OCI-LY3 (cell line): ENCODE results near the gene HAO2.

ENCODE experiments used
- H2AFZ ChIP-seq: fragments of 200-600, 300-600 bp; shearing (Covaris generic); 2 replicates; pipeline ENCODE4 v1.6.0; 2014; ENCODE audit warnings: antibody characterized with exemption, low read depth, low read length
- H3K27ac ChIP-seq: fragments of 200-600, 300-600 bp; sonication (generic); 2 replicates; pipeline ENCODE4 v1.5.1; 2014; ENCODE audit warnings: mild to moderate bottlenecking, low read length, moderate library complexity, mixed read lengths
- H3K27me3 ChIP-seq: fragments of 200-600, 300-600 bp; sonication (generic); 2 replicates; pipeline ENCODE4 v1.6.1; 2014; ENCODE audit warnings: low read depth, low read length, mixed read lengths
- H3K36me3 ChIP-seq: fragments of 200-600, 300-600 bp; sonication (generic); replicated peaks from 2 replicates; pipeline ENCODE3; 2014; ENCODE audit warnings: low read depth, low read length, mixed read lengths
- H3K4me1 ChIP-seq: fragments of 300-600, 200-600 bp; sonication (generic); 2 replicates; pipeline ENCODE4 v1.6.1; 2014; ENCODE audit warnings: low read length, mixed read lengths
- H3K4me2 ChIP-seq: fragments of 200-600, 300-600 bp; sonication (generic); 2 replicates; pipeline ENCODE4 v1.6.1; 2014; ENCODE audit warnings: low read length, mixed read lengths
- H3K4me3 ChIP-seq: fragments of 300-600, 200-600 bp; sonication (generic); 2 replicates; pipeline ENCODE4 v1.5.1; 2014; ENCODE audit warnings: antibody characterized with exemption, mild to moderate bottlenecking, low read length, moderate library complexity
- H3K79me2 ChIP-seq: fragments of 300-600, 200-600 bp; shearing (Covaris generic); 2 replicates; pipeline ENCODE4 v1.6.1; 2014; ENCODE audit warnings: mild to moderate bottlenecking, low read length, mixed read lengths
- H3K9ac ChIP-seq: fragments of 300-600, 200-600 bp; shearing (Covaris generic); 2 replicates; pipeline ENCODE4 v1.6.0; 2014; ENCODE audit warnings: mild to moderate bottlenecking, low read length, moderate library complexity
- H3K9me3 ChIP-seq: fragments of 200-600, 300-600 bp; shearing (Covaris generic); 2 replicates; pipeline ENCODE4 v1.6.1; 2014; ENCODE audit warnings: low read length, mixed read lengths; ENCODE audit not compliant: insufficient read depth
- H4K20me1 ChIP-seq: fragments of 200-600, 300-600 bp; sonication (generic); 2 replicates; pipeline ENCODE4 v1.6.1; 2016; ENCODE audit warnings: low read length, mixed read lengths; ENCODE audit not compliant: insufficient read depth
- CTCF ChIP-seq: fragments of 200-600, 300-600 bp; sonication (generic); IDR thresholded peaks from 2 replicates; pipeline ENCODE4 v1.5.1; 2014; ENCODE audit warnings: antibody characterized with exemption, low read length, low read depth
- EZH2phosphoT487 ChIP-seq: fragments of 200-600 bp; shearing (Covaris generic); IDR thresholded peaks from 2 replicates; pipeline ENCODE4 v1.6.1; 2018; ENCODE audit warnings: antibody characterized with exemption, mixed run types, low read depth

The HAO2 gene

GRCh38 chr1:119368554-119368953, at the start of gene HAO2:
Gene HAO2 (plus strand): TSS chr1:119368785. CDS start chr1:119381086, 12,301 bp downstream.
- Histone ChIP-seq H3K9ac (no peak within 1 kb of the TSS), H4K20me1 (no peaks in the 10 kb centered on the region), H3K79me2 (no peaks in the 10 kb centered on the region), H3K4me3 (peak within 1 kb of the TSS; percentile 17; the same call in 1 of the 2 replicates), H3K27me3 (peaks cover 30% of the 10 kb centered on the region), H3K27ac (no peak within 1 kb of the TSS), H3K4me2 (peak within 1 kb of the TSS; percentile 34; the same call in 1 of the 2 replicates), H3K4me1 (no peaks in the 10 kb centered on the region), H3K36me3 (no peaks in the 10 kb centered on the region), H3K9me3 (no peaks in the 10 kb centered on the region), H2AFZ (no peak within 1 kb of the TSS)
- TF ChIP-seq CTCF = no peak
- no peak for TF ChIP-seq EZH2phosphoT487

GRCh38 chr1:119320100-119320499, 48.5 kb upstream of the HAO2 start:
- TF ChIP-seq CTCF (no peak), EZH2phosphoT487 (no peak)
- Histone ChIP-seq H2AFZ (no peak overlapping the region), H3K4me2 (no peak overlapping the region)

GRCh38 chr1:119321666-119322419, 46.7 kb upstream of the HAO2 start:
- Histone ChIP-seq H3K4me3 (no peak overlapping the region), H4K20me1 (no peaks in the 10 kb centered on the region), H3K4me2 (no peak overlapping the region), H3K27ac (no peak overlapping the region), H3K36me3 (peaks cover 11% of the 10 kb centered on the region), H3K9me3 (no peaks in the 10 kb centered on the region; the same call in 1 of the 2 replicates), H3K4me1 (peaks cover 89% of the 10 kb centered on the region), H3K79me2 (no peaks in the 10 kb centered on the region), H3K9ac (no peak overlapping the region), H2AFZ (no peak overlapping the region), H3K27me3 (no peaks in the 10 kb centered on the region)
- TF ChIP-seq EZH2phosphoT487 (no peak), CTCF (no peak)

More at GRCh38 chr1:119320100-119320499, 48.5 kb upstream of the HAO2 start:
- Histone ChIP-seq H3K36me3 (peaks cover 11% of the 10 kb centered on the region), H3K4me3 (no peak overlapping the region), H3K79me2 (no peaks in the 10 kb centered on the region), H3K9ac (no peak overlapping the region), H3K9me3 (no peaks in the 10 kb centered on the region; the same call in 1 of the 2 replicates), H4K20me1 (no peaks in the 10 kb centered on the region), H3K4me1 (peaks cover 77% of the 10 kb centered on the region), H3K27me3 (no peaks in the 10 kb centered on the region), H3K27ac (no peak overlapping the region)

- peak overlapping the region; percentile 94 for H3K27ac ChIP-seq
- H3K4me1 ChIP-seq = peaks cover 87% of the 10 kb centered on the region
- no peaks in the 10 kb centered on the region for H3K27me3 ChIP-seq
- H3K4me2 ChIP-seq = peak overlapping the region; percentile 57
- H4K20me1 ChIP-seq = no peaks in the 10 kb centered on the region
- H3K4me3 ChIP-seq = peak overlapping the region; percentile 30
- H3K9me3 ChIP-seq = no peaks in the 10 kb centered on the region; the same call in 1 of the 2 replicates
- TF ChIP-seq EZH2phosphoT487 (no peak), CTCF (peak; percentile 19)
- peaks cover 11% of the 10 kb centered on the region for H3K36me3 ChIP-seq
- peak overlapping the region; percentile 60 for H3K9ac ChIP-seq
- no peak overlapping the region for H2AFZ ChIP-seq
- H3K79me2 ChIP-seq = no peaks in the 10 kb centered on the region
Observed at GRCh38 chr1:119323216-119323982, 45.2 kb upstream of the HAO2 start.
